Suprapubic skin (tissue), 4 donors: ENCODE data around the gene PLA2G4F. TPM values are rescaled to one million over a fixed set of nuclear protein-coding genes. Genes with fewer than 3 reads are reported as not detected.

Experiments used
- DNase-seq, 2 donors: peaks; one replicate each; pipeline ENCODE4 v3.0.0-alpha.2; 2019; ENCODE audit warnings: low spot score in 2 of 2
- H3K27ac ChIP-seq: fragments of 200-600 bp; sonication (generic); one replicate; pipeline ENCODE4 v1.5.1; 2019
- H3K27me3 ChIP-seq: fragments of 200-600 bp; sonication (generic); one replicate; pipeline ENCODE4 v1.5.1; 2019
- H3K36me3 ChIP-seq: fragments of 200-600 bp; sonication (generic); one replicate; pipeline ENCODE4 v1.5.1; 2019
- H3K4me1 ChIP-seq: fragments of 200-600 bp; sonication (generic); one replicate; pipeline ENCODE4 v1.5.1; 2019
- H3K4me3 ChIP-seq: fragments of 200-600 bp; sonication (generic); one replicate; pipeline ENCODE4 v1.5.1; 2019; ENCODE audit warnings: mild to moderate bottlenecking
- H3K9me3 ChIP-seq: fragments of 200-600 bp; sonication (generic); one replicate; pipeline ENCODE4 v1.5.1; 2019
- CTCF ChIP-seq, 2 donors: fragments of 200-600 bp in 1 of 2; fragments of 450-650 bp in 1 of 2; sonication (generic) in 1 of 2; IDR thresholded peaks; one replicate each; pipeline ENCODE4 v1.5.1; 2016 to 2019; ENCODE audit warnings: antibody characterized with exemption in 2 of 2, mild to moderate bottlenecking in 1 of 2, moderate library complexity in 1 of 2
- EP300 ChIP-seq: sonication (generic); formaldehyde crosslinking; IDR thresholded peaks from one replicate; pipeline ENCODE4 v1.6.1; 2017; ENCODE audit warnings: antibody characterized with exemption
- POLR2A ChIP-seq, 2 donors: fragments of 450-650 bp; IDR thresholded peaks; one replicate each; pipeline ENCODE4 v1.6.1; 2017; ENCODE audit warnings: antibody characterized with exemption in 2 of 2, mild to moderate bottlenecking in 2 of 2, moderate library complexity in 2 of 2
- POLR2AphosphoS5 ChIP-seq, 3 donors: sonication (generic); formaldehyde crosslinking; IDR thresholded peaks; one replicate each; pipeline ENCODE4 v1.6.1; 2017; ENCODE audit warnings: antibody characterized with exemption in 3 of 3
- WGBS: methylation state at CpG from one replicate; pipeline ENCODE4 v1.1.5; 2018; 5-methylcytosine and 5-hydroxymethylcytosine counted together
- total RNA-seq, 4 donors: library from RNA; depleted of rRNA; stranded (reverse); fragments of >200 nt; gene quantifications; one replicate each; pipeline ENCODE4 v1.1.0, GENCODE V29; 2016

PLA2G4F gene
- total RNA-seq, 4 donors from 2014 or later: 209 to 311 (median 246) TPM

DNA sequence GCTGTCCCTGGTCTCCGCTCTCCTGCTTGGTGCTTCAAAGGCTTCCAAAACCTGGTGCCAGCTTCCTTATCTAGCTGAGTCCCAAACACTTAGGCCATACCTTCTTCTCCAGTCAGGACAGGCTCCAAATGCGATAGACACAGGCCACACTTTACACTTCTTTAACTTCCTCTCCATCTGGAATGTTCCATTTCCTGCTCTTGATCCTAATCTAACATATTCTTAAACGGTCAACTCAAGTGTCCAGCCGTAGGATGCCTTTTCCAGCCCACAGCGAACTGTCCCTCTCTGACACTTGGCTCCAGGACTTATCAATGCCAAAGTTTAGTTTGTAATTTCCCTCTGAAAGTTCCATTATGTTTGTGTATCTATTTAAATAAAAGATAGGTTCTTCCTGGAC lies 19.2 kb upstream of the PLA2G4F start:
- Histone ChIP-seq H3K27me3 (no peaks in the 10 kb centered on the region), H3K4me3 (no peak overlapping the region), H3K9me3 (no peaks in the 10 kb centered on the region), H3K36me3 (peaks cover 95% of the 10 kb centered on the region), H3K4me1 (no peaks in the 10 kb centered on the region), H3K27ac (no peak overlapping the region)
- 82% methylated on average over 5 of the region's 5 CpGs for WGBS
- TF ChIP-seq POLR2AphosphoS5 (IDR thresholded peaks at IDR 0.05): no peak
- no peak for TF ChIP-seq POLR2A (IDR thresholded peaks at IDR 0.05)
- no peak for TF ChIP-seq CTCF (IDR thresholded peaks at IDR 0.05)
- TF ChIP-seq EP300: no peak
- DNase-seq: no peak

- Histone ChIP-seq H3K4me3 (no peak overlapping the region), H3K4me1 (no peaks in the 10 kb centered on the region), H3K27me3 (no peaks in the 10 kb centered on the region), H3K27ac (no peak overlapping the region), H3K9me3 (no peaks in the 10 kb centered on the region), H3K36me3 (peaks cover 96% of the 10 kb centered on the region)
- no peak for TF ChIP-seq POLR2A (IDR thresholded peaks at IDR 0.05)
- no peak for TF ChIP-seq EP300
- no peak for TF ChIP-seq CTCF (IDR thresholded peaks at IDR 0.05)
- no peak for TF ChIP-seq POLR2AphosphoS5 (IDR thresholded peaks at IDR 0.05)
- WGBS: 71% methylated on average over 5 of the region's 5 CpGs
- DNase-seq: no peak
These were observed 16.0 kb upstream of the PLA2G4F start for GRCh38 chr15:42172475-42172874.

- peaks cover 96% of the 10 kb centered on the region for H3K36me3 ChIP-seq
- H3K9me3 ChIP-seq: no peaks in the 10 kb centered on the region
These were observed 15.4 kb upstream of the PLA2G4F start for GRCh38 chr15:42171795-42172194.

DNA sequence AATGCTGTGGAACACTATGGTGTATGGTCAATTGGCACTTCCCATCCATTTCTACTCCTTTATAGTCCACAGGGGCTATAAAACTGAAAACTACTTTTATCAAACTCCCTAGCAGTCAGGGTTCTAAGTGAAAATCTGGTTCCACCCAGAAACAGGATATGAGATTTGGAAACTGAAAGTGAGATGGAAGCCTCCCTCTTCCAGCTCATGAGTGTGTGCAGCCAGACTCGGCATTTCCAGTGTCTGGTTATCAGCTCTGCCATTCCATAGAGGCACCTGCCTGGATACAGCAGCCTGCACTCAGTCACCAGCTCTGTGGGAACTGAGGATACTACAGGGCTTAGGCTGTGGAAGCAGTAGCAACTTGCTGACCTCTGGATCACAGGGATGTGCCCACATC lies 14.7 kb upstream of the PLA2G4F start:
- DNase-seq: no peak
- peaks cover 96% of the 10 kb centered on the region for H3K36me3 ChIP-seq

More at GRCh38 chr15:42171795-42172194, 15.4 kb upstream of the PLA2G4F start:
- no peak overlapping the region for H3K27ac ChIP-seq
- no peak overlapping the region for H3K4me3 ChIP-seq
- no peak for DNase-seq
- H3K27me3 ChIP-seq: no peaks in the 10 kb centered on the region
- no peak for TF ChIP-seq POLR2A (IDR thresholded peaks at IDR 0.05)
- TF ChIP-seq POLR2AphosphoS5 (IDR thresholded peaks at IDR 0.05): no peak
- TF ChIP-seq CTCF (IDR thresholded peaks at IDR 0.05): no peak
- TF ChIP-seq EP300: no peak
- H3K4me1 ChIP-seq: peaks cover 2% of the 10 kb centered on the region
- 77% methylated on average over 1 of the region's 1 CpG for WGBS

More for the DNA sequence above, 14.7 kb upstream of the PLA2G4F start:
- TF ChIP-seq CTCF (IDR thresholded peaks at IDR 0.05) (no peak), POLR2A (IDR thresholded peaks at IDR 0.05) (no peak), EP300 (no peak), POLR2AphosphoS5 (IDR thresholded peaks at IDR 0.05) (no peak)
- H3K4me3 ChIP-seq: no peak overlapping the region
- no peaks in the 10 kb centered on the region for H3K27me3 ChIP-seq
- H3K27ac ChIP-seq: no peak overlapping the region
- no peaks in the 10 kb centered on the region for H3K9me3 ChIP-seq
- WGBS: 60% methylated on average over 1 of the region's 1 CpG
- H3K4me1 ChIP-seq: peaks cover 4% of the 10 kb centered on the region
